OCI-LY7 (cell line): ENCODE measurements around the gene TMEM52B.

Experiments
- CTCF ChIP-seq: fragments of 200-600 bp; sonication (generic); conservative IDR thresholded peaks from 2 replicates; pipeline ENCODE4 v1.5.1; 2014; ENCODE audit warnings: mild to moderate bottlenecking, antibody characterized with exemption, low read length, moderate library complexity, mixed read lengths
- EZH2phosphoT487 ChIP-seq: fragments of 200-600 bp; sonication (generic); IDR thresholded peaks from 2 replicates; pipeline ENCODE4 v1.6.1; 2018; ENCODE audit warnings: low read depth, borderline replicate concordance, mild to moderate bottlenecking, mixed run types, antibody characterized with exemption, low read length, moderate library complexity, mixed read lengths

- no peak for TF ChIP-seq CTCF
- TF ChIP-seq EZH2phosphoT487 = no peak
Measured at GRCh38 chr12:10147714-10148403, 31.0 kb upstream of the TMEM52B start.
